Gastroesophageal sphincter (tissue), 4 donors: ENCODE measurements around the gene TESK2. TPM values are rescaled to one million over a fixed set of nuclear protein-coding genes. Genes with fewer than 3 reads are reported as not detected.

ENCODE experiments used
- ATAC-seq: fragments of 150-250 bp; one replicate; pipeline ENCODE4 v1.9.1; 2016; ENCODE audit warnings: mild to moderate bottlenecking, moderate library complexity
- H3K27ac ChIP-seq, 4 donors: fragments of 200-600 bp; sonication (generic) in 3 of 4; 1 replicate in 3 of 4; 2 replicates in 1 of 4; pipeline ENCODE4 v1.5.1; 2016 to 2019
- H3K27me3 ChIP-seq: fragments of 200-600 bp; sonication (generic); one replicate; pipeline ENCODE4 v1.5.1; 2019
- H3K36me3 ChIP-seq, 2 donors: fragments of 200-600 bp; sonication (generic); one replicate each; pipeline ENCODE4 v1.5.1; 2019; ENCODE audit warnings: control low read depth in 1 of 2
- H3K4me1 ChIP-seq, 3 donors: fragments of 200-600 bp; sonication (generic); 1 replicate in 2 of 3; 2 replicates in 1 of 3; pipeline ENCODE4 v1.5.1; 2016 to 2019; ENCODE audit warnings: control low read depth in 2 of 3
- H3K4me3 ChIP-seq, 2 donors: fragments of 200-600 bp; sonication (generic); one replicate each; pipeline ENCODE4 v1.5.1; 2019; ENCODE audit warnings: mild to moderate bottlenecking in 1 of 2, moderate library complexity in 1 of 2
- H3K9me3 ChIP-seq, 3 donors: fragments of 200-600 bp; sonication (generic); one replicate each; pipeline ENCODE4 v1.5.1; 2017 to 2019; ENCODE audit warnings: control low read depth in 2 of 3
- EP300 ChIP-seq: sonication (generic); formaldehyde crosslinking; IDR thresholded peaks from one replicate; pipeline ENCODE4 v1.6.1; 2017; ENCODE audit warnings: antibody characterized with exemption, mild to moderate bottlenecking
- POLR2A ChIP-seq, 2 donors: fragments of 450-650 bp; IDR thresholded peaks; one replicate each; pipeline ENCODE4 v1.6.1; 2017; ENCODE audit warnings: antibody characterized with exemption in 2 of 2, mild to moderate bottlenecking in 2 of 2, moderate library complexity in 1 of 2
- POLR2AphosphoS5 ChIP-seq: sonication (generic); formaldehyde crosslinking; IDR thresholded peaks from one replicate; pipeline ENCODE4 v1.6.1; 2017; ENCODE audit warnings: antibody characterized with exemption
- WGBS, 2 donors: methylation state at CpG; one replicate each; pipeline ENCODE4 v1.1.5; 2018; ENCODE audit warnings: low coverage in 1 of 2; 5-methylcytosine and 5-hydroxymethylcytosine counted together
- total RNA-seq, 4 donors: library from RNA; depleted of rRNA; stranded (reverse); fragments of >200 nt; gene quantifications; one replicate each; pipeline ENCODE4 v1.1.0, GENCODE V29; 2016
- TF ChIP-seq, protein P1 (sequence below), 4 experiments: fragments of 200-600 bp in 2 of 4; fragments of 450-650 bp in 2 of 4; sonication (generic) in 1 of 4; IDR thresholded peaks; one replicate each; pipeline ENCODE4 v1.5.1; 2017 to 2019; ENCODE audit warnings: antibody characterized with exemption in 4 of 4, mild to moderate bottlenecking in 2 of 4, moderate library complexity in 2 of 4

The TESK2 gene
- total RNA-seq, 4 donors from 2014 or later: 3.9 to 8.6 (median 4.8) TPM

DNA sequence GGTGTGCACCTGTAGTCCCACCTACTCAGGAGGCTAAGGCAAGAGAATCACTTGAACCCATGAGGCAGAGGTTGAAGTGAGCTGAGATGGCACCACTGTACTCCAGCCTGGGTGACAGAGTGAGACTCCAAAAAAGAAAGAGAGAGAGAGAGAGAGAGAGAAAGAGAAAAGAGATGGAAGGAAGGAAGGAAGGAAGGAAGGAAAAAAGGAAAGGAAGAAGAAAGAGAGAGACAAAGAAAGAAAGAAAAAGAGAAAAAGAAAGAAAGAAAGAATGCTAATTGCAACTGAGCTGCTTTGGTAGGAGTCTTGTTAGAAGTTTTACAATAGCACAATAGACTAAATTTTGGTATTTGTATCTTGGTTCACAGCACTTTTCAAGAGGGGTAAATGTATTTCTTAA is 25.7 kb downstream of the TESK2 start:
- Histone ChIP-seq H3K27me3 (no peaks in the 10 kb centered on the region), H3K36me3 (no peaks in the 10 kb centered on the region), H3K9me3 (no peaks in the 10 kb centered on the region), H3K4me3 (no peak overlapping the region), H3K27ac (no peak overlapping the region), H3K4me1 (no peaks in the 10 kb centered on the region)
- ATAC-seq: no peak
- TF ChIP-seq EP300 (no peak), POLR2AphosphoS5 (no peak), POLR2A (IDR thresholded peaks at IDR 0.05) (no peak)
- TF ChIP-seq, protein P1, sequence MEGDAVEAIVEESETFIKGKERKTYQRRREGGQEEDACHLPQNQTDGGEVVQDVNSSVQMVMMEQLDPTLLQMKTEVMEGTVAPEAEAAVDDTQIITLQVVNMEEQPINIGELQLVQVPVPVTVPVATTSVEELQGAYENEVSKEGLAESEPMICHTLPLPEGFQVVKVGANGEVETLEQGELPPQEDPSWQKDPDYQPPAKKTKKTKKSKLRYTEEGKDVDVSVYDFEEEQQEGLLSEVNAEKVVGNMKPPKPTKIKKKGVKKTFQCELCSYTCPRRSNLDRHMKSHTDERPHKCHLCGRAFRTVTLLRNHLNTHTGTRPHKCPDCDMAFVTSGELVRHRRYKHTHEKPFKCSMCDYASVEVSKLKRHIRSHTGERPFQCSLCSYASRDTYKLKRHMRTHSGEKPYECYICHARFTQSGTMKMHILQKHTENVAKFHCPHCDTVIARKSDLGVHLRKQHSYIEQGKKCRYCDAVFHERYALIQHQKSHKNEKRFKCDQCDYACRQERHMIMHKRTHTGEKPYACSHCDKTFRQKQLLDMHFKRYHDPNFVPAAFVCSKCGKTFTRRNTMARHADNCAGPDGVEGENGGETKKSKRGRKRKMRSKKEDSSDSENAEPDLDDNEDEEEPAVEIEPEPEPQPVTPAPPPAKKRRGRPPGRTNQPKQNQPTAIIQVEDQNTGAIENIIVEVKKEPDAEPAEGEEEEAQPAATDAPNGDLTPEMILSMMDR (IDR thresholded peaks at IDR 0.05): no peak

DNA sequence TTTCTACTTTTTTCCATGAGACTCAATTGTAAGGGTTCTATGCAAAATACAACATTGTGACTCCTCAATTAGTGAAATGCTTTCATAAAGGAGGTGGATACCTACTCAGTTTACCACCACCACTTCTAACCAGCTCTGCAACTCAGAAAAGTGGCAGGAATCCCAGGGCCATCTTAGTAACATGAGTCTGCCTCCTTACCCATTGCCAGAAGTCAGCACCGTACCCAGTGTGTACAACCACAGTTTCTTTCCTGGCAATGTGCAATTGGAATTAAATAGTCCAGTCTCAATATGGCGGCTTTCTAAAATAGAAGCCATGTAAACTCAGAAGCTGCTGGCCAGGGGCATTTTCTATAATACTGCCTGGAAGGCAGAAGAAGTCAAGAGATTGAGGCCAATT is 32.1 kb downstream of the TESK2 start:
- TF ChIP-seq POLR2AphosphoS5: no peak
- TF ChIP-seq, protein P1 (IDR thresholded peaks at IDR 0.05): no peak
- no peak for TF ChIP-seq EP300
- TF ChIP-seq POLR2A (IDR thresholded peaks at IDR 0.05): no peak
- no peaks in the 10 kb centered on the region for H3K27me3 ChIP-seq
- no peak overlapping the region for H3K4me3 ChIP-seq
- ATAC-seq: no peak
- H3K4me1 ChIP-seq: no peaks in the 10 kb centered on the region
- H3K27ac ChIP-seq: no peak overlapping the region
- WGBS, 2 donors: 78 to 88% methylated on average over 1 to 2 of the region's 2 CpGs
- H3K36me3 ChIP-seq: no peaks in the 10 kb centered on the region
- no peaks in the 10 kb centered on the region for H3K9me3 ChIP-seq

- ATAC-seq: no peak
- H3K27me3 ChIP-seq: no peaks in the 10 kb centered on the region
- no peak overlapping the region for H3K27ac ChIP-seq
- H3K4me3 ChIP-seq: no peak overlapping the region
- no peaks in the 10 kb centered on the region for H3K36me3 ChIP-seq
- TF ChIP-seq EP300 (no peak), POLR2A (IDR thresholded peaks at IDR 0.05) (no peak), POLR2AphosphoS5 (no peak)
- TF ChIP-seq, protein P1 (IDR thresholded peaks at IDR 0.05): no peak
- no peaks in the 10 kb centered on the region for H3K9me3 ChIP-seq
- H3K4me1 ChIP-seq: no peaks in the 10 kb centered on the region
Observed at GRCh38 chr1:45456531-45456930, 34.4 kb downstream of the TESK2 start.

- Histone ChIP-seq H3K27ac (no peak overlapping the region), H3K27me3 (no peaks in the 10 kb centered on the region), H3K9me3 (no peaks in the 10 kb centered on the region), H3K4me3 (no peak overlapping the region), H3K36me3 (no peaks in the 10 kb centered on the region), H3K4me1 (no peaks in the 10 kb centered on the region)
- ATAC-seq: no peak
- WGBS, 2 donors: 71 to 79% methylated on average over 4 of the region's 4 CpGs
- TF ChIP-seq POLR2A (IDR thresholded peaks at IDR 0.05) (no peak), EP300 (no peak), POLR2AphosphoS5 (no peak)
- TF ChIP-seq, protein P1 (IDR thresholded peaks at IDR 0.05): no peak
Observed at GRCh38 chr1:45455162-45455561, 35.8 kb downstream of the TESK2 start.

DNA sequence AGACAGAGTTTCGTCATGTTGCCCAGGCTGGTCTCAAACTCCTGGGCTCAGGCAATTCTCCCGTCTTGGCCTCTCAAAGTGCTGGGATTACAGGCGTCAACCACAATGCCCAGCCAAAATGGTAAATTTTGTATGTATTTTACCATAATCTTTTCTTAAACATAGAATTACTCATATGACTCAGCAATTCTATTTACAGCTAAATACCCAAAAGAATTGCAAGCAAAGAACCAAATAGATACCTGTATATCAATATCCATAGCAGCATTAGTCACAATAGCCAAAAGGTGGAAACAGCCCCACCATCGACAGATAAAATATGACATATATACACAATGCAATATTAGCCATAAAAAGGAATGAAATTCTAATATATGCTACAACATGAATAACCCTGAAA is 36.5 kb downstream of the TESK2 start:
- Histone ChIP-seq H3K4me1 (no peaks in the 10 kb centered on the region), H3K27me3 (no peaks in the 10 kb centered on the region), H3K4me3 (no peak overlapping the region), H3K36me3 (no peaks in the 10 kb centered on the region), H3K9me3 (no peaks in the 10 kb centered on the region), H3K27ac (no peak overlapping the region)
- ATAC-seq: no peak
- 91 to 92% methylated on average over 4 of the region's 4 CpGs for WGBS, 2 donors
- TF ChIP-seq, protein P1 (IDR thresholded peaks at IDR 0.05): no peak
- TF ChIP-seq POLR2A (IDR thresholded peaks at IDR 0.05): no peak
- no peak for TF ChIP-seq EP300
- no peak for TF ChIP-seq POLR2AphosphoS5
